Neural progenitor cell (in vitro differentiated cells): ENCODE data around the gene TRABD2B.

Source experiments
- EZH2 ChIP-seq: fragments of 200-600 bp; sonication (generic); IDR thresholded peaks from 2 replicates; pipeline ENCODE4 v1.6.1; 2017; ENCODE audit warnings: antibody characterized with exemption, mild to moderate bottlenecking, moderate library complexity
- TF ChIP-seq, protein P1 (sequence below): fragments of 200-600 bp; sonication (generic); IDR thresholded peaks from 2 replicates; pipeline ENCODE4 v1.5.1; 2017; ENCODE audit warnings: antibody characterized with exemption, mild to moderate bottlenecking

DNA sequence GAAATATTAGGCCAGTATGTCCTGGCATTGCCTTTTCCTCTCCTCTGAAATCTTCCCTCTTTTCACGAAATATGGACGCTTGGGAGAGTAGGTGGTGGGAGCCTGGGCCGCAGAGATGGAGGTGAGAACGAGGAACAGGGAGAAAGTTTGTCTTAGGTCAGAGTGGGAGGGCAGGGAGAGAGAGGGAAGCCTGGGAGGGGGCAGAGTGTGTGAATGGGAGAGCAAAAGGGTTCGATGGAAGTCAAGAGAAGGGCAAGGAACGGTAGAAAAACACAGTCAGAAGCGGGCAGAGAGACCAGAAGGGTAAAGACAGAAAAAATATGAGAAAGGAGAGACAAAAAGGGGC lies 1.2 kb downstream of the TRABD2B start:
- TF ChIP-seq, protein P1, sequence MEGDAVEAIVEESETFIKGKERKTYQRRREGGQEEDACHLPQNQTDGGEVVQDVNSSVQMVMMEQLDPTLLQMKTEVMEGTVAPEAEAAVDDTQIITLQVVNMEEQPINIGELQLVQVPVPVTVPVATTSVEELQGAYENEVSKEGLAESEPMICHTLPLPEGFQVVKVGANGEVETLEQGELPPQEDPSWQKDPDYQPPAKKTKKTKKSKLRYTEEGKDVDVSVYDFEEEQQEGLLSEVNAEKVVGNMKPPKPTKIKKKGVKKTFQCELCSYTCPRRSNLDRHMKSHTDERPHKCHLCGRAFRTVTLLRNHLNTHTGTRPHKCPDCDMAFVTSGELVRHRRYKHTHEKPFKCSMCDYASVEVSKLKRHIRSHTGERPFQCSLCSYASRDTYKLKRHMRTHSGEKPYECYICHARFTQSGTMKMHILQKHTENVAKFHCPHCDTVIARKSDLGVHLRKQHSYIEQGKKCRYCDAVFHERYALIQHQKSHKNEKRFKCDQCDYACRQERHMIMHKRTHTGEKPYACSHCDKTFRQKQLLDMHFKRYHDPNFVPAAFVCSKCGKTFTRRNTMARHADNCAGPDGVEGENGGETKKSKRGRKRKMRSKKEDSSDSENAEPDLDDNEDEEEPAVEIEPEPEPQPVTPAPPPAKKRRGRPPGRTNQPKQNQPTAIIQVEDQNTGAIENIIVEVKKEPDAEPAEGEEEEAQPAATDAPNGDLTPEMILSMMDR = no peak
- TF ChIP-seq EZH2 = no peak
